Ascending aorta (tissue), 2 donors: ENCODE results near the gene PKN3. TPM values are rescaled to one million over a fixed set of nuclear protein-coding genes. Genes with fewer than 3 reads are reported as not detected.
A peak's percentile ranks its signal among the peaks of the same experiment; 100 is the strongest.
"Not testable (repeated sequence)": the region's sequence is repeated elsewhere in the genome, so short reads cannot be mapped to it uniquely, and the experiment has no call there.

Experiments used
- DNase-seq, 2 donors: peaks; one replicate each; pipeline ENCODE4 v3.0.0-alpha.2; 2019; ENCODE audit warnings: low spot score in 2 of 2
- H3K27ac ChIP-seq, 2 donors: fragments of 200-600 bp; sonication (generic); one replicate each; pipeline ENCODE4 v1.5.1; 2016 to 2017; ENCODE audit warnings: mild to moderate bottlenecking in 1 of 2
- H3K27me3 ChIP-seq: fragments of 200-600 bp; sonication (generic); one replicate; pipeline ENCODE4 v1.5.1; 2017
- H3K36me3 ChIP-seq, 2 donors: fragments of 200-600 bp; sonication (generic); one replicate each; pipeline ENCODE4 v1.5.1; 2016
- H3K4me1 ChIP-seq, 2 donors: fragments of 200-600 bp; sonication (generic); one replicate each; pipeline ENCODE4 v1.5.1; 2016 to 2017; ENCODE audit warnings: mild to moderate bottlenecking in 1 of 2
- H3K4me3 ChIP-seq, 2 donors: fragments of 200-600 bp; sonication (generic); one replicate each; pipeline ENCODE4 v1.5.1; 2016 to 2017; ENCODE audit warnings: mild to moderate bottlenecking in 1 of 2
- H3K9me3 ChIP-seq, 2 donors: fragments of 200-600 bp; sonication (generic); one replicate each; pipeline ENCODE4 v1.5.1; 2016
- intact Hi-C: fragments of 100-400 bp; cut with DNase I; formaldehyde crosslinking; loops from one replicate; pipeline ENCODE4 v1.15.1; 2023
- total RNA-seq: library from RNA; depleted of rRNA; stranded (reverse); fragments of >200 nt; gene quantifications from one replicate; pipeline ENCODE4 v1.1.0, GENCODE V29; 2016
- TF ChIP-seq, protein P1 (sequence below), 3 experiments: fragments of 200-600 bp in 2 of 3; fragments of 450-650 bp in 1 of 3; sonication (generic) in 2 of 3; IDR thresholded peaks; one replicate each; pipeline ENCODE4 v1.5.1; 2016 to 2019; ENCODE audit warnings: antibody characterized with exemption in 3 of 3, mild to moderate bottlenecking in 1 of 3, moderate library complexity in 1 of 3

Gene PKN3
- total RNA-seq, 1 donor from 2014 or later, result 28.8 TPM

GRCh38 chr9:128689293-128689774 is 13.0 kb upstream of the PKN3 start:
- intact Hi-C loops, result loop anchor here (1.0 to 2.0 kb wide), 2 partner anchors 35 to 54 kb away; partner anchors contain the start of gene ZDHHC12
- no peaks in the 10 kb centered on the region for H3K9me3 ChIP-seq
- peak overlapping the region; percentile 86 to 98 for H3K27ac ChIP-seq
- H3K4me3 ChIP-seq, result peak overlapping the region; percentile 89 to 91
- TF ChIP-seq, protein P1, sequence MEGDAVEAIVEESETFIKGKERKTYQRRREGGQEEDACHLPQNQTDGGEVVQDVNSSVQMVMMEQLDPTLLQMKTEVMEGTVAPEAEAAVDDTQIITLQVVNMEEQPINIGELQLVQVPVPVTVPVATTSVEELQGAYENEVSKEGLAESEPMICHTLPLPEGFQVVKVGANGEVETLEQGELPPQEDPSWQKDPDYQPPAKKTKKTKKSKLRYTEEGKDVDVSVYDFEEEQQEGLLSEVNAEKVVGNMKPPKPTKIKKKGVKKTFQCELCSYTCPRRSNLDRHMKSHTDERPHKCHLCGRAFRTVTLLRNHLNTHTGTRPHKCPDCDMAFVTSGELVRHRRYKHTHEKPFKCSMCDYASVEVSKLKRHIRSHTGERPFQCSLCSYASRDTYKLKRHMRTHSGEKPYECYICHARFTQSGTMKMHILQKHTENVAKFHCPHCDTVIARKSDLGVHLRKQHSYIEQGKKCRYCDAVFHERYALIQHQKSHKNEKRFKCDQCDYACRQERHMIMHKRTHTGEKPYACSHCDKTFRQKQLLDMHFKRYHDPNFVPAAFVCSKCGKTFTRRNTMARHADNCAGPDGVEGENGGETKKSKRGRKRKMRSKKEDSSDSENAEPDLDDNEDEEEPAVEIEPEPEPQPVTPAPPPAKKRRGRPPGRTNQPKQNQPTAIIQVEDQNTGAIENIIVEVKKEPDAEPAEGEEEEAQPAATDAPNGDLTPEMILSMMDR (IDR thresholded peaks at IDR 0.05), result no peak
- H3K27me3 ChIP-seq, result no peaks in the 10 kb centered on the region
- H3K4me1 ChIP-seq, result peaks cover 10 to 14% of the 10 kb centered on the region in 2 donors
- peaks cover 20 to 23% of the 10 kb centered on the region in 2 donors for H3K36me3 ChIP-seq
- DNase-seq, result peak in 1 of 2 donors; percentile 74

- H3K36me3 ChIP-seq, result peaks cover 27 to 29% of the 10 kb centered on the region in 2 donors
- H3K27me3 ChIP-seq, result no peaks in the 10 kb centered on the region
- TF ChIP-seq, protein P1 (IDR thresholded peaks at IDR 0.05), result no peak
- H3K27ac ChIP-seq, result no peak overlapping the region
- DNase-seq, result peak in 1 of 2 donors; percentile 69
- no peaks in the 10 kb centered on the region for H3K9me3 ChIP-seq
- H3K4me1 ChIP-seq, result peaks cover 8 to 12% of the 10 kb centered on the region in 2 donors
- intact Hi-C loops, result loop anchor here (1.0 to 2.0 kb wide), 2 partner anchors 35 to 55 kb away; partner anchors contain the start of gene ZDHHC12
- H3K4me3 ChIP-seq, result peak overlapping the region; percentile 71 to 89
These were observed 12.3 kb upstream of the PKN3 start for GRCh38 chr9:128689820-128690683.

DNA sequence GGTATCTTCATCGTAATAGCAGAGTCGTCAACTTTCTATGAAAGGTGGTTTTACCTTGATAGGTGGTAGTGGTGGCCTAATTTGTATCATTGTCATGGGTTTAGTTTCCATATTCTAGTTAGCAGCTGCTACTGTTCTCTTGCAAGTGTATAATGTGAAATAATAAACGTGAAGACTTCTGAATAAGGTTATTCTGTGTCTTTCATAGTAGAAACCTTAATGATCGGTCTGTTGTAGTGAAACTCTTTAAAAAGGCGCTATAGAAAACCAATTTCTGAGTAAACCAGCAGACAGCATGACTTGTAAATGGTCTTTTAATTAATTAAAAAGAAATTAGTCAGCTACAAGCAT is 11.6 kb upstream of the PKN3 start:
- Histone ChIP-seq H3K4me1 (peaks cover 8 to 12% of the 10 kb centered on the region in 2 donors), H3K36me3 (peaks cover 33% of the 10 kb centered on the region in 2 donors), H3K27me3 (no peaks in the 10 kb centered on the region), H3K9me3 (no peaks in the 10 kb centered on the region), H3K27ac (no peak overlapping the region), H3K4me3 (peak overlapping the region; percentile 71 to 89)
- intact Hi-C loops, result no loop called here
- TF ChIP-seq, protein P1 (IDR thresholded peaks at IDR 0.05), result no peak
- no peak for DNase-seq

- peaks cover 36 to 40% of the 10 kb centered on the region in 2 donors for H3K36me3 ChIP-seq
- H3K27ac ChIP-seq, H3K9me3 ChIP-seq, intact Hi-C loops, H3K4me1 ChIP-seq, H3K4me3 ChIP-seq, H3K27me3 ChIP-seq, DNase-seq: not testable (repeated sequence)
These were observed 8.6 kb upstream of the PKN3 start for GRCh38 chr9:128693738-128694137.

DNA sequence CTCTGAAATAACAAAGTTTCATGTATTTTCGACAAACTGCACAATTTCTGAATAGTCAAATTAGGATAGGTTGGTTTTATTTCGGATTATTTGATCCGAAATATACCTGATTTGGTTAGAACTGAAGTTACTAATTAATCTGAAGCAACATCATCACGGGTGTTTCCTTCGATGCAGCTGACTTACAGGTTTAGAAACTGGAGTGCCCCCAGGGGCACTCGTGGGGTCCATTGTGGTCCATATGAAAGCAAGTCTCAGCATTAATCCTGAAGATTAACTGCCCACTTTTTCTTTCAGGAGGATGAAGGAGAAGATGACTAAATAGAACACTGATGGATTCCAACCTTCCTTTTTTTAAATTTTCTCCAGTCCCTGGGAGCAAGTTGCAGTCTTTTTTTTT is 8.0 kb upstream of the PKN3 start:
- TF ChIP-seq, protein P1 (IDR thresholded peaks at IDR 0.05), result no peak
- DNase-seq, result no peak
- Histone ChIP-seq H3K36me3 (peaks cover 36 to 40% of the 10 kb centered on the region in 2 donors), H3K27ac (no peak overlapping the region), H3K27me3 (no peaks in the 10 kb centered on the region), H3K9me3 (no peaks in the 10 kb centered on the region), H3K4me3 (no peak overlapping the region), H3K4me1 (peaks cover 8 to 10% of the 10 kb centered on the region in 2 donors)
- intact Hi-C loops, result no loop called here
